ENCODE results near the gene TRIM61.

GRCh38 chr4:164959896-164960295 is 17.6 kb downstream of the TRIM61 start:
- TF ChIP-seq CEBPB (IDR thresholded peaks at IDR 0.05; ENCODE audit: low read depth, low read length) (no peak), CTCF (conservative IDR thresholded peaks at IDR 0.05; ENCODE audit: low read depth, low read length) (no peak), RCOR1 (IDR thresholded peaks at IDR 0.05; ENCODE audit: insufficient replicate concordance, low read length) (no peak), CHD1 (IDR thresholded peaks at IDR 0.05; ENCODE audit: low read depth, low read length) (no peak), POLR2A (IDR thresholded peaks at IDR 0.05; ENCODE audit: low read depth, low read length) (no peak), RAD21 (IDR thresholded peaks at IDR 0.05; ENCODE audit: low read length) (no peak), MXI1 (IDR thresholded peaks at IDR 0.05; ENCODE audit: borderline replicate concordance, low read depth, low read length) (no peak), MAFK (IDR thresholded peaks at IDR 0.05; ENCODE audit: low read depth, low read length) (no peak), SMC3 (IDR thresholded peaks at IDR 0.05; ENCODE audit: low read depth, low read length) (no peak), RFX5 (IDR thresholded peaks at IDR 0.05; ENCODE audit: low read depth, low read length) (no peak), MAZ (IDR thresholded peaks at IDR 0.05; ENCODE audit: borderline replicate concordance, low read depth, low read length) (no peak), NFE2L2 (IDR thresholded peaks at IDR 0.05; ENCODE audit: low read depth, low read length) (no peak)
- TF ChIP-seq, protein P1, sequence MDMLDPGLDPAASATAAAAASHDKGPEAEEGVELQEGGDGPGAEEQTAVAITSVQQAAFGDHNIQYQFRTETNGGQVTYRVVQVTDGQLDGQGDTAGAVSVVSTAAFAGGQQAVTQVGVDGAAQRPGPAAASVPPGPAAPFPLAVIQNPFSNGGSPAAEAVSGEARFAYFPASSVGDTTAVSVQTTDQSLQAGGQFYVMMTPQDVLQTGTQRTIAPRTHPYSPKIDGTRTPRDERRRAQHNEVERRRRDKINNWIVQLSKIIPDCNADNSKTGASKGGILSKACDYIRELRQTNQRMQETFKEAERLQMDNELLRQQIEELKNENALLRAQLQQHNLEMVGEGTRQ (IDR thresholded peaks at IDR 0.05; ENCODE audit: low read depth, low read length): no peak

All from IMR-90 (cell line).